GM21447 (cell line): ENCODE measurements around the gene SERPINB8.

Source experiments
- ATAC-seq: cut with Tn5 transposase; IDR thresholded peaks from one replicate; pipeline ENCODE4 v1.9.1; 2021; ENCODE audit not compliant: unreplicated experiment

Gene SERPINB8

GRCh38 chr18:64009305-64009704 lies 39.4 kb downstream of the SERPINB8 start:
- no peak for ATAC-seq

GRCh38 chr18:64011513-64011912 lies 41.6 kb downstream of the SERPINB8 start:
- ATAC-seq, result no peak

GRCh38 chr18:64017870-64018269 lies 48.0 kb downstream of the SERPINB8 start:
- ATAC-seq, result no peak

- no peak for ATAC-seq
These were observed 50.3 kb downstream of the SERPINB8 start for GRCh38 chr18:64019922-64020756.

GRCh38 chr18:64026350-64026749 lies 56.5 kb downstream of the SERPINB8 start:
- ATAC-seq, result no peak

- ATAC-seq, result peak; percentile 89
These were observed 58.2 kb downstream of the SERPINB8 start for GRCh38 chr18:64027931-64028695.

GRCh38 chr18:64029096-64029495 lies 59.2 kb downstream of the SERPINB8 start:
- ATAC-seq, result no peak

DNA sequence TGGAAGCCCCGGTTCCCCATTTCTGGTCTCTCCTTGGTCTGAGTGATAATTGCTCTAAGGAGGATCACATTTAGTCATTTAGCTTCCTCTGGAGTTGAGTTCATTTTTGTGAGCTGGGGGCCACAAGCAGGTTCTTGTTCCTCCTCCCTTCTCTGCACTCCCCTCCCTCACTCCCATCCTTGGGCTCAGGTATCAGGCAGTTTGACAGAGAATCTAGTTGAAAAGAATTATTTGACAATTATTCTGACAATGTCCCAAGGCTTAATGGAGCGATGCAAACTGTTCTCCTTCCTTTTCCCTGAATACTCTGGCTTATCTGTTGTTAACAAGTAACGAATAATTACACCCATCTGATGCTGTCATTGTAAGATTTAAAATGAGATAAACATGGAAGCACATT lies 61.5 kb downstream of the SERPINB8 start:
- ATAC-seq, result no peak

DNA sequence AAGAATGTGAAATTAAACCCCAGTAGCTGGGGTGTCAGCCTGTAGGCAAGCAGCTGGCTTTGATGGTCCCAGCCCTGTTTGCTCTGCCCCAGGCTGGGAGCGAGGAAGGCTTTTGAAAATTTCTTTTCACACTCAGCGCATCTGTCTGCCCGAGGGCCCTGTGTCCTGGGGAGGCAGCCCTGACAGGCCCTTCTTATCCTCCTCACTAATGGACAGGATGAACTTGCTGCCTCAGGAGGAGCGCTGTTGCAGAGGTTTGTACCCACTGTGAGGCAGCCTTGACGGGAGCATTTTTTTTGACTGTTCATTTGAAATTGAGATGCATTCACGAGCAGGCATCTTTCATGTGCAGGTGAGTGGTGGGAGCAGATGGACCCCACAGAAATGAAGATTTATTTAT lies 62.4 kb downstream of the SERPINB8 start:
- ATAC-seq, result no peak

GRCh38 chr18:64037812-64038414 lies 68.0 kb downstream of the SERPINB8 start:
- ATAC-seq, result peak; percentile 76
